H9 (cell line): Measurements from ENCODE around the gene DOC2A. TPM values are rescaled to one million over a fixed set of nuclear protein-coding genes. Genes with fewer than 3 reads are reported as not detected.

Source experiments
- DNase-seq: peaks from one replicate; pipeline ENCODE4 v3.0.0-alpha.2; 2017
- H2AFZ ChIP-seq: one replicate; pipeline ENCODE4 v1.6.1; 2013; ENCODE audit warnings: mild to moderate bottlenecking, low read length, control low read depth, moderate library complexity
- H2AK5ac ChIP-seq: 2 replicates; pipeline ENCODE4 v1.6.1; 2013; ENCODE audit warnings: low read length, control low read depth, mixed read lengths; ENCODE audit not compliant: insufficient read length
- H2BK120ac ChIP-seq: one replicate; pipeline ENCODE4 v1.6.1; 2013; ENCODE audit warnings: low read depth, mild to moderate bottlenecking, low read length, control low read depth, inconsistent platforms; ENCODE audit not compliant: poor library complexity, severe bottlenecking
- H2BK12ac ChIP-seq: 2 replicates; pipeline ENCODE4 v1.6.1; 2013; ENCODE audit warnings: low read length, control low read depth, mixed read lengths, low read depth; ENCODE audit not compliant: insufficient read length
- H2BK15ac ChIP-seq: 2 replicates; pipeline ENCODE4 v1.6.1; 2013; ENCODE audit warnings: low read depth, low read length, control low read depth
- H2BK20ac ChIP-seq: one replicate; pipeline ENCODE4 v1.6.1; 2013; ENCODE audit warnings: low read depth, mild to moderate bottlenecking, low read length, control low read depth, inconsistent platforms; ENCODE audit not compliant: poor library complexity, severe bottlenecking
- H2BK5ac ChIP-seq: 2 replicates; pipeline ENCODE4 v1.6.1; 2013; ENCODE audit warnings: low read length, control low read depth, mixed read lengths; ENCODE audit not compliant: insufficient read length
- H3K14ac ChIP-seq: 2 replicates; pipeline ENCODE4 v1.6.1; 2013; ENCODE audit warnings: low read length, control low read depth; ENCODE audit not compliant: insufficient read depth
- H3K18ac ChIP-seq: 2 replicates; pipeline ENCODE4 v1.6.1; 2013; ENCODE audit warnings: low read depth, mild to moderate bottlenecking, mixed read lengths, low read length, control low read depth; ENCODE audit not compliant: insufficient read length
- H3K23ac ChIP-seq: 2 replicates; pipeline ENCODE4 v1.6.1; 2013; ENCODE audit warnings: low read length, control low read depth, mixed read lengths, low read depth; ENCODE audit not compliant: insufficient read length
- H3K23me2 ChIP-seq: 2 replicates; pipeline ENCODE4 v1.6.1; 2013; ENCODE audit warnings: low read depth, mild to moderate bottlenecking, mixed read lengths, low read length, control low read depth; ENCODE audit not compliant: insufficient read length, poor library complexity, severe bottlenecking
- H3K27ac ChIP-seq: 2 replicates; pipeline ENCODE4 v1.5.1; 2013; ENCODE audit warnings: low read length, control low read depth, mixed read lengths, low read depth; ENCODE audit not compliant: insufficient read length
- H3K27me3 ChIP-seq: 2 replicates; pipeline ENCODE4 v1.6.1; 2013; ENCODE audit warnings: low read length, control low read depth, inconsistent platforms; ENCODE audit not compliant: insufficient read depth
- H3K4ac ChIP-seq: 2 replicates; pipeline ENCODE4 v1.6.1; 2013; ENCODE audit warnings: low read depth, mild to moderate bottlenecking, control low read depth, inconsistent platforms, low read length, moderate library complexity
- H3K4me1 ChIP-seq: 2 replicates; pipeline ENCODE4 v1.6.1; 2013; ENCODE audit warnings: low read length, control low read depth, inconsistent platforms; ENCODE audit not compliant: insufficient read depth
- H3K4me2 ChIP-seq: 2 replicates; pipeline ENCODE4 v1.6.1; 2013; ENCODE audit warnings: low read length, control low read depth, mixed read lengths; ENCODE audit not compliant: insufficient read length, insufficient read depth
- H3K56ac ChIP-seq: 2 replicates; pipeline ENCODE4 v1.6.1; 2013; ENCODE audit warnings: low read depth, mild to moderate bottlenecking, mixed read lengths, low read length, control low read depth; ENCODE audit not compliant: insufficient read length
- H3K79me1 ChIP-seq: 2 replicates; pipeline ENCODE4 v1.6.1; 2013; ENCODE audit warnings: low read depth, mild to moderate bottlenecking, moderate library complexity, low read length, control low read depth, inconsistent platforms; ENCODE audit not compliant: insufficient read depth, poor library complexity, severe bottlenecking
- H3K79me2 ChIP-seq: 2 replicates; pipeline ENCODE4 v1.6.1; 2013; ENCODE audit warnings: low read length, control low read depth, inconsistent platforms; ENCODE audit not compliant: insufficient read depth
- H3K9ac ChIP-seq: 2 replicates; pipeline ENCODE4 v1.6.1; 2013; ENCODE audit warnings: low read length, control low read depth, mixed read lengths; ENCODE audit not compliant: insufficient read length; ENCODE audit errors: extremely low read depth
- H3K9me3 ChIP-seq: one replicate; pipeline ENCODE4 v1.6.1; 2013; ENCODE audit warnings: low read depth, low read length, inconsistent platforms; ENCODE audit not compliant: control insufficient read depth
- H3T11ph ChIP-seq: one replicate; pipeline ENCODE4 v1.6.1; 2013; ENCODE audit warnings: mild to moderate bottlenecking, low read length, control low read depth, inconsistent platforms
- H4K20me1 ChIP-seq: one replicate; pipeline ENCODE4 v1.6.1; 2013; ENCODE audit not compliant: control insufficient read depth, insufficient read length, insufficient read depth
- H4K5ac ChIP-seq: 2 replicates; pipeline ENCODE4 v1.6.1; 2013; ENCODE audit warnings: low read depth, mild to moderate bottlenecking, mixed read lengths, low read length, control low read depth; ENCODE audit not compliant: insufficient read length
- H4K8ac ChIP-seq: replicated peaks from 2 replicates; pipeline ENCODE4 v1.6.1; 2013; ENCODE audit warnings: low read length, control low read depth, mixed read lengths, low read depth; ENCODE audit not compliant: insufficient read length
- H4K91ac ChIP-seq: 2 replicates; pipeline ENCODE4 v1.6.1; 2013; ENCODE audit warnings: low read depth, mild to moderate bottlenecking, moderate library complexity, mixed read lengths, low read length, control low read depth; ENCODE audit not compliant: insufficient read length
- H3K27ac Mint-ChIP-seq, 3 experiments: 2 replicates in 2 of 3; 3 replicates in 1 of 3; pipeline ENCODE4 v1.8.0; 2020 to 2021; ENCODE audit warnings: mixed read lengths in 3 of 3, mild to moderate bottlenecking in 1 of 3, moderate library complexity in 1 of 3
- H3K27me3 Mint-ChIP-seq: 2 replicates; pipeline ENCODE4 v1.8.0; 2021; ENCODE audit warnings: low read depth, mild to moderate bottlenecking, moderate library complexity, mixed read lengths
- H3K36me3 Mint-ChIP-seq, 3 experiments: 2 replicates in 2 of 3; 3 replicates in 1 of 3; pipeline ENCODE4 v1.8.0; 2020 to 2021; ENCODE audit warnings: low read depth in 3 of 3, mixed read lengths in 3 of 3; ENCODE audit not compliant: insufficient read depth in 1 of 3
- H3K4me1 Mint-ChIP-seq, 2 experiments: 2 replicates each; pipeline ENCODE4 v1.8.0; 2020; ENCODE audit warnings: mixed read lengths in 2 of 2
- H3K4me3 Mint-ChIP-seq, 2 experiments: 2 replicates in 1 of 2; 3 replicates in 1 of 2; pipeline ENCODE4 v1.8.0; 2020 to 2021; ENCODE audit warnings: mild to moderate bottlenecking in 2 of 2, mixed read lengths in 2 of 2, moderate library complexity in 1 of 2
- H3K9me3 Mint-ChIP-seq, 2 experiments: 2 replicates in 1 of 2; 3 replicates in 1 of 2; pipeline ENCODE4 v1.8.0; 2020; ENCODE audit warnings: mild to moderate bottlenecking in 2 of 2, mixed read lengths in 2 of 2, moderate library complexity in 1 of 2
- WGBS: extraction: QIAGEN DNeasy Blood & Tissue Kit; methylation state at CpG from one replicate; pipeline ENCODE4 v1.1.7; 2013; ENCODE audit warnings: missing lambda C conversion rate, low lambda C conversion rate, mixed read lengths; ENCODE audit not compliant: insufficient read length; ENCODE audit errors: extremely low coverage; 5-methylcytosine and 5-hydroxymethylcytosine counted together
- total RNA-seq: library from RNA; stranded (reverse); gene quantifications from 2 replicates; pipeline ENCODE4 v1.2.1, GENCODE V29; 2021
- TF ChIP-seq, protein P1 (sequence below): fragments of 200-600 bp; sonication (generic); conservative IDR thresholded peaks from 3 replicates; pipeline ENCODE4 v1.8.0; 2021; ENCODE audit warnings: antibody characterized with exemption, mild to moderate bottlenecking

The DOC2A gene
- total RNA-seq, 1 experiment from 2014 or later, result 12.2 TPM

DNA sequence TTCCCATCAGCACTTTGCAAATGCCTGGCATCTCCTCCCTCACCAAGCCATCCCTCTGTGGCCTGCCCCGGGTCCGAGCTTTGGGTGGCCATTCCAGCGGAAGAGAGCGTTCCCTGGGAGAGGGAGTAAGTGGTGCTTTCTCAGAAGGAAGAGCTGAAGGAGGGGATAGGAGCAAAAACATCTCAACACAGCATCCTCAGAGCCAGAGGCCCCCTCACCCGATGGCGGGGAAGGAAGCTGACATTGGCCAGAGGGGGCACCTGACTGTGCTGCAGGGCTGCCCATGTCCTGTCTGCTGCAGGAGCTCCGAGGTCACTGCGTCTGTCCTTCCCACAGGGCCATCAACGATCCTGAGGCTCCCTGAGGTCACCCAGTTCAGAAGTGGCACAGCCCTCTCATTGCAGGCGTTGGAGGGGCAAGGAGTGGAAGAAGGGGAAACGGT is 20.7 kb upstream of the DOC2A start:
- H3K23me2 ChIP-seq, result peaks cover 20% of the 10 kb centered on the region
- H3K18ac ChIP-seq, result no peak overlapping the region
- peak overlapping the region; percentile 76 for H3K4me2 ChIP-seq
- H3K4me3 Mint-ChIP-seq, result peak overlapping the region; percentile 73 to 90
- H3K79me1 ChIP-seq, result no peaks in the 10 kb centered on the region
- WGBS, result no CpG with 5 or more reads among the region's 11 CpGs
- no peaks in the 10 kb centered on the region; a peak in 1 of 5 replicates for H3K9me3 Mint-ChIP-seq
- peak; percentile 45 for DNase-seq
- H3K56ac ChIP-seq, result no peak overlapping the region
- H3K4ac ChIP-seq, result no peak overlapping the region
- peaks cover 3% of the 10 kb centered on the region; the same call in 1 of the 2 replicates for H3K4me1 ChIP-seq
- no peaks in the 10 kb centered on the region for H4K20me1 ChIP-seq
- H3K79me2 ChIP-seq, result no peaks in the 10 kb centered on the region; the same call in 1 of the 2 replicates
- peaks cover 5 to 15% (median 10%) of the 10 kb centered on the region in 3 experiments; a peak in 5 of 7 replicates for H3K36me3 Mint-ChIP-seq
- no peak overlapping the region for H2BK120ac ChIP-seq
- no peak overlapping the region for H2AFZ ChIP-seq
- H3K27ac Mint-ChIP-seq, result no peak overlapping the region
- no peak overlapping the region for H3K27ac ChIP-seq
- H3T11ph ChIP-seq, result no peak overlapping the region
- no peak overlapping the region for H3K14ac ChIP-seq
- no peak overlapping the region for H2BK20ac ChIP-seq
- no peak overlapping the region for H2BK5ac ChIP-seq
- H2BK15ac ChIP-seq, result no peak overlapping the region
- peaks cover 27 to 42% of the 10 kb centered on the region in 2 experiments for H3K4me1 Mint-ChIP-seq
- no peak overlapping the region for H2BK12ac ChIP-seq
- H3K27me3 ChIP-seq, result no peaks in the 10 kb centered on the region; the same call in 1 of the 2 replicates
- TF ChIP-seq, protein P1, sequence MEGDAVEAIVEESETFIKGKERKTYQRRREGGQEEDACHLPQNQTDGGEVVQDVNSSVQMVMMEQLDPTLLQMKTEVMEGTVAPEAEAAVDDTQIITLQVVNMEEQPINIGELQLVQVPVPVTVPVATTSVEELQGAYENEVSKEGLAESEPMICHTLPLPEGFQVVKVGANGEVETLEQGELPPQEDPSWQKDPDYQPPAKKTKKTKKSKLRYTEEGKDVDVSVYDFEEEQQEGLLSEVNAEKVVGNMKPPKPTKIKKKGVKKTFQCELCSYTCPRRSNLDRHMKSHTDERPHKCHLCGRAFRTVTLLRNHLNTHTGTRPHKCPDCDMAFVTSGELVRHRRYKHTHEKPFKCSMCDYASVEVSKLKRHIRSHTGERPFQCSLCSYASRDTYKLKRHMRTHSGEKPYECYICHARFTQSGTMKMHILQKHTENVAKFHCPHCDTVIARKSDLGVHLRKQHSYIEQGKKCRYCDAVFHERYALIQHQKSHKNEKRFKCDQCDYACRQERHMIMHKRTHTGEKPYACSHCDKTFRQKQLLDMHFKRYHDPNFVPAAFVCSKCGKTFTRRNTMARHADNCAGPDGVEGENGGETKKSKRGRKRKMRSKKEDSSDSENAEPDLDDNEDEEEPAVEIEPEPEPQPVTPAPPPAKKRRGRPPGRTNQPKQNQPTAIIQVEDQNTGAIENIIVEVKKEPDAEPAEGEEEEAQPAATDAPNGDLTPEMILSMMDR, result no peak
- H4K91ac ChIP-seq, result no peak overlapping the region
- H2AK5ac ChIP-seq, result no peak overlapping the region
- peaks cover 42% of the 10 kb centered on the region for H3K27me3 Mint-ChIP-seq
- H4K5ac ChIP-seq, result no peak overlapping the region
- no peak overlapping the region for H3K23ac ChIP-seq
- no peaks in the 10 kb centered on the region for H3K9me3 ChIP-seq
- H4K8ac ChIP-seq, result no peak overlapping the region
- no peak overlapping the region for H3K9ac ChIP-seq
